ENCODE data around the gene IL34. TPM values are rescaled to one million over a fixed set of nuclear protein-coding genes. Genes with fewer than 3 reads are reported as not detected.

IL34 gene
- total and polyA plus RNA-seq, 2 of the 13 experiments (the other 11 are each of a cell fraction or from before 2014, with no cell fraction given): 1.2 to 1.3 TPM

DNA sequence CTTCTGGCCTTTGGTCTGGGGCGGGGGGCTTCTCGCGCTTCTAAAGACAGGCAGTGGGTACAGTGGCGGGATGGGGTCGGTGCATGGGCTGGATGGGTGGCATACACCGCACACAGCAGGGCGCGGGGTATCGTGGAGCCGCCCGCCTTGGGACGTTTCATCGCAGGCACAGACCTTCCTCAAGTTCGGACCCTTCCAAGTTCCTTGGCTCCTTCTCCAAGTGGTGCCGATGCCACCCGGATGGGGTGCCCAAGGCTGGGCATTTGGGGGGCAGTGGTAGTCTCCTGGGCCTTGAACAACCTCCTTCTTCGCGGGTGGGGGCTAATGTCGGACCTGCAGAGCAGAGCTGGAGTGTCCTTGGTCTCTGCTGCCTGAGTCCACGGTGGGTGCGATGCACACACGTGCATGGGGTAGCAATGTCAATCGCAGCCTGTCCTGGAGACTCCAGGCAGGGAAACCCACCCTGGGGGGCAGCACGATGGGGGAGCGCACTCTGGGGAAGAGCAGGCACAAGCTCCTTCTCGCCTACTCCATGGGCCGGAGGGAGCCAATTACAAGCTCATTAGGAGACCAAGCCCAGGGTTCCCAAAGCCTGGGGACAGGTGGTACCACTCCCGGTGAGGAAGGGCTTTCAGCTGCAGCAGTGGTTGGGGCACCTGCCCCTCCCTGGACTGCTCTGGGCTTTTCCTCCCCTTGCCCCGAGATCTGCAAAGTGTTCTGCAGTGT lies 40.2 kb downstream of the IL34 start (continued):
- TF ChIP-seq, protein P1, sequence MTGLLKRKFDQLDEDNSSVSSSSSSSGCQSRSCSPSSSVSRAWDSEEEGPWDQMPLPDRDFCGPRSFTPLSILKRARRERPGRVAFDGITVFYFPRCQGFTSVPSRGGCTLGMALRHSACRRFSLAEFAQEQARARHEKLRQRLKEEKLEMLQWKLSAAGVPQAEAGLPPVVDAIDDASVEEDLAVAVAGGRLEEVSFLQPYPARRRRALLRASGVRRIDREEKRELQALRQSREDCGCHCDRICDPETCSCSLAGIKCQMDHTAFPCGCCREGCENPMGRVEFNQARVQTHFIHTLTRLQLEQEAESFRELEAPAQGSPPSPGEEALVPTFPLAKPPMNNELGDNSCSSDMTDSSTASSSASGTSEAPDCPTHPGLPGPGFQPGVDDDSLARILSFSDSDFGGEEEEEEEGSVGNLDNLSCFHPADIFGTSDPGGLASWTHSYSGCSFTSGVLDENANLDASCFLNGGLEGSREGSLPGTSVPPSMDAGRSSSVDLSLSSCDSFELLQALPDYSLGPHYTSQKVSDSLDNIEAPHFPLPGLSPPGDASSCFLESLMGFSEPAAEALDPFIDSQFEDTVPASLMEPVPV (CRISPR knock-in tag; IDR thresholded peaks at IDR 0.05): no peak
- TF ChIP-seq, protein P2, sequence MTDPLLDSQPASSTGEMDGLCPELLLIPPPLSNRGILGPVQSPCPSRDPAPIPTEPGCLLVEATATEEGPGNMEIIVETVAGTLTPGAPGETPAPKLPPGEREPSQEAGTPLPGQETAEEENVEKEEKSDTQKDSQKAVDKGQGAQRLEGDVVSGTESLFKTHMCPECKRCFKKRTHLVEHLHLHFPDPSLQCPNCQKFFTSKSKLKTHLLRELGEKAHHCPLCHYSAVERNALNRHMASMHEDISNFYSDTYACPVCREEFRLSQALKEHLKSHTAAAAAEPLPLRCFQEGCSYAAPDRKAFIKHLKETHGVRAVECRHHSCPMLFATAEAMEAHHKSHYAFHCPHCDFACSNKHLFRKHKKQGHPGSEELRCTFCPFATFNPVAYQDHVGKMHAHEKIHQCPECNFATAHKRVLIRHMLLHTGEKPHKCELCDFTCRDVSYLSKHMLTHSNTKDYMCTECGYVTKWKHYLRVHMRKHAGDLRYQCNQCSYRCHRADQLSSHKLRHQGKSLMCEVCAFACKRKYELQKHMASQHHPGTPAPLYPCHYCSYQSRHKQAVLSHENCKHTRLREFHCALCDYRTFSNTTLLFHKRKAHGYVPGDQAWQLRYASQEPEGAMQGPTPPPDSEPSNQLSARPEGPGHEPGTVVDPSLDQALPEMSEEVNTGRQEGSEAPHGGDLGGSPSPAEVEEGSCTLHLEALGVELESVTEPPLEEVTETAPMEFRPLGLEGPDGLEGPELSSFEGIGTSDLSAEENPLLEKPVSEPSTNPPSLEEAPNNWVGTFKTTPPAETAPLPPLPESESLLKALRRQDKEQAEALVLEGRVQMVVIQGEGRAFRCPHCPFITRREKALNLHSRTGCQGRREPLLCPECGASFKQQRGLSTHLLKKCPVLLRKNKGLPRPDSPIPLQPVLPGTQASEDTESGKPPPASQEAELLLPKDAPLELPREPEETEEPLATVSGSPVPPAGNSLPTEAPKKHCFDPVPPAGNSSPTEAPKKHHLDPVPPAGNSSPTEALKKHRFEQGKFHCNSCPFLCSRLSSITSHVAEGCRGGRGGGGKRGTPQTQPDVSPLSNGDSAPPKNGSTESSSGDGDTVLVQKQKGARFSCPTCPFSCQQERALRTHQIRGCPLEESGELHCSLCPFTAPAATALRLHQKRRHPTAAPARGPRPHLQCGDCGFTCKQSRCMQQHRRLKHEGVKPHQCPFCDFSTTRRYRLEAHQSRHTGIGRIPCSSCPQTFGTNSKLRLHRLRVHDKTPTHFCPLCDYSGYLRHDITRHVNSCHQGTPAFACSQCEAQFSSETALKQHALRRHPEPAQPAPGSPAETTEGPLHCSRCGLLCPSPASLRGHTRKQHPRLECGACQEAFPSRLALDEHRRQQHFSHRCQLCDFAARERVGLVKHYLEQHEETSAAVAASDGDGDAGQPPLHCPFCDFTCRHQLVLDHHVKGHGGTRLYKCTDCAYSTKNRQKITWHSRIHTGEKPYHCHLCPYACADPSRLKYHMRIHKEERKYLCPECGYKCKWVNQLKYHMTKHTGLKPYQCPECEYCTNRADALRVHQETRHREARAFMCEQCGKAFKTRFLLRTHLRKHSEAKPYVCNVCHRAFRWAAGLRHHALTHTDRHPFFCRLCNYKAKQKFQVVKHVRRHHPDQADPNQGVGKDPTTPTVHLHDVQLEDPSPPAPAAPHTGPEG (CRISPR knock-in tag; IDR thresholded peaks at IDR 0.05): no peak; the same call in 1 of the 2 replicates
- TF ChIP-seq PCBP1 (IDR thresholded peaks at IDR 0.05; ENCODE audit: borderline replicate concordance, low read depth, low read length): no peak
- peak; percentile 21; the same call in 1 of the 2 replicates for TF ChIP-seq ZNF292 (CRISPR knock-in tag; IDR thresholded peaks at IDR 0.05; ENCODE audit: borderline replicate concordance, low read depth)
- TF ChIP-seq, protein P3, sequence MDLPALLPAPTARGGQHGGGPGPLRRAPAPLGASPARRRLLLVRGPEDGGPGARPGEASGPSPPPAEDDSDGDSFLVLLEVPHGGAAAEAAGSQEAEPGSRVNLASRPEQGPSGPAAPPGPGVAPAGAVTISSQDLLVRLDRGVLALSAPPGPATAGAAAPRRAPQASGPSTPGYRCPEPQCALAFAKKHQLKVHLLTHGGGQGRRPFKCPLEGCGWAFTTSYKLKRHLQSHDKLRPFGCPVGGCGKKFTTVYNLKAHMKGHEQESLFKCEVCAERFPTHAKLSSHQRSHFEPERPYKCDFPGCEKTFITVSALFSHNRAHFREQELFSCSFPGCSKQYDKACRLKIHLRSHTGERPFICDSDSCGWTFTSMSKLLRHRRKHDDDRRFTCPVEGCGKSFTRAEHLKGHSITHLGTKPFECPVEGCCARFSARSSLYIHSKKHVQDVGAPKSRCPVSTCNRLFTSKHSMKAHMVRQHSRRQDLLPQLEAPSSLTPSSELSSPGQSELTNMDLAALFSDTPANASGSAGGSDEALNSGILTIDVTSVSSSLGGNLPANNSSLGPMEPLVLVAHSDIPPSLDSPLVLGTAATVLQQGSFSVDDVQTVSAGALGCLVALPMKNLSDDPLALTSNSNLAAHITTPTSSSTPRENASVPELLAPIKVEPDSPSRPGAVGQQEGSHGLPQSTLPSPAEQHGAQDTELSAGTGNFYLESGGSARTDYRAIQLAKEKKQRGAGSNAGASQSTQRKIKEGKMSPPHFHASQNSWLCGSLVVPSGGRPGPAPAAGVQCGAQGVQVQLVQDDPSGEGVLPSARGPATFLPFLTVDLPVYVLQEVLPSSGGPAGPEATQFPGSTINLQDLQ (CRISPR knock-in tag; IDR thresholded peaks at IDR 0.05): no peak
- no peak for TF ChIP-seq SAP130 (CRISPR knock-in tag; IDR thresholded peaks at IDR 0.05; ENCODE audit: low read depth)
- peak; percentile 58; the same call in 1 of the 2 replicates for TF ChIP-seq ZNF547 (CRISPR knock-in tag; IDR thresholded peaks at IDR 0.05)
- TF ChIP-seq ZNF598 (CRISPR knock-in tag; IDR thresholded peaks at IDR 0.05; ENCODE audit: borderline replicate concordance): peak; percentile 76; the same call in 1 of the 2 replicates
- TF ChIP-seq HES4 (CRISPR knock-in tag; IDR thresholded peaks at IDR 0.05; ENCODE audit: borderline replicate concordance): peak; percentile 76; the same call in 1 of the 2 replicates
- no peak for TF ChIP-seq MZF1 (CRISPR knock-in tag; IDR thresholded peaks at IDR 0.05; ENCODE audit: borderline replicate concordance)
- TF ChIP-seq, protein P4, sequence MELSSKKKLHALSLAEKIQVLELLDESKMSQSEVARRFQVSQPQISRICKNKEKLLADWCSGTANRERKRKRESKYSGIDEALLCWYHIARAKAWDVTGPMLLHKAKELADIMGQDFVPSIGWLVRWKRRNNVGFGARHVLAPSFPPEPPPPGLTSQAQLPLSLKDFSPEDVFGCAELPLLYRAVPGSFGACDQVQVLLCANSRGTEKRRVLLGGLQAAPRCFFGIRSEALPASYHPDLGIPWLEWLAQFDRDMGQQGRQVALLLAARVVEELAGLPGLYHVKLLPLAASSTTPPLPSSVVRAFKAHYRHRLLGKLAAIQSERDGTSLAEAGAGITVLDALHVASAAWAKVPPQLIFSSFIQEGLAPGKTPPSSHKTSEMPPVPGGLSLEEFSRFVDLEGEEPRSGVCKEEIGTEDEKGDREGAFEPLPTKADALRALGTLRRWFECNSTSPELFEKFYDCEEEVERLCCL (CRISPR knock-in tag; IDR thresholded peaks at IDR 0.05; ENCODE audit: borderline replicate concordance): peak; percentile 24; the same call in 1 of the 2 replicates
- no peak for TF ChIP-seq ZNF251 (CRISPR knock-in tag; IDR thresholded peaks at IDR 0.05)
- TF ChIP-seq, protein P5, sequence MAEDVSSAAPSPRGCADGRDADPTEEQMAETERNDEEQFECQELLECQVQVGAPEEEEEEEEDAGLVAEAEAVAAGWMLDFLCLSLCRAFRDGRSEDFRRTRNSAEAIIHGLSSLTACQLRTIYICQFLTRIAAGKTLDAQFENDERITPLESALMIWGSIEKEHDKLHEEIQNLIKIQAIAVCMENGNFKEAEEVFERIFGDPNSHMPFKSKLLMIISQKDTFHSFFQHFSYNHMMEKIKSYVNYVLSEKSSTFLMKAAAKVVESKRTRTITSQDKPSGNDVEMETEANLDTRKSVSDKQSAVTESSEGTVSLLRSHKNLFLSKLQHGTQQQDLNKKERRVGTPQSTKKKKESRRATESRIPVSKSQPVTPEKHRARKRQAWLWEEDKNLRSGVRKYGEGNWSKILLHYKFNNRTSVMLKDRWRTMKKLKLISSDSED (CRISPR knock-in tag; IDR thresholded peaks at IDR 0.05): 0 out of 2 replicates have a peak, but pooled peaks have one; percentile 22
- TF ChIP-seq WIZ (CRISPR knock-in tag; IDR thresholded peaks at IDR 0.05): no peak
- TF ChIP-seq ZNF878 (CRISPR knock-in tag; IDR thresholded peaks at IDR 0.05): no peak
